Ovary (tissue), 9 donors: ENCODE results near the gene SEMA6A. TPM values are rescaled to one million over a fixed set of nuclear protein-coding genes. Genes with fewer than 3 reads are reported as not detected.

Experiments
- DNase-seq, 5 donors: peaks; one replicate each; pipeline ENCODE4 v3.0.0-alpha.2; 2019 to 2020
- H3K27ac ChIP-seq, 2 donors: fragments of 200-600 bp; one replicate each; pipeline versions ENCODE4 v1.5.1 to v1.8.0; 2019 to 2022
- H3K27me3 ChIP-seq: fragments of 200-600 bp; one replicate; pipeline ENCODE4 v1.8.0; 2022
- H3K36me3 ChIP-seq: fragments of 200-600 bp; sonication (generic); one replicate; pipeline ENCODE4 v1.5.1; 2019
- H3K4me1 ChIP-seq: one replicate; pipeline ENCODE4 v1.8.1; 2013; ENCODE audit warnings: mild to moderate bottlenecking, moderate library complexity; ENCODE audit not compliant: insufficient read depth
- H3K4me3 ChIP-seq: fragments of 200-600 bp; sonication (generic); one replicate; pipeline ENCODE4 v1.5.1; 2017
- H3K9me3 ChIP-seq, 2 donors: fragments of 200-600 bp in 1 of 2; sonication (generic) in 1 of 2; one replicate each; pipeline versions ENCODE4 v1.5.1 to v1.8.1; 2013 to 2019; ENCODE audit warnings: mild to moderate bottlenecking in 1 of 2, moderate library complexity in 1 of 2
- CTCF ChIP-seq, 3 donors: fragments of 450-650 bp in 2 of 3; fragments of 200-600 bp in 1 of 3; IDR thresholded peaks; one replicate each; pipeline versions ENCODE4 v1.5.1 to v1.8.0; 2016 to 2022; ENCODE audit warnings: antibody characterized with exemption in 3 of 3, mild to moderate bottlenecking in 1 of 3
- EP300 ChIP-seq: sonication (generic); formaldehyde crosslinking; IDR thresholded peaks from one replicate; pipeline ENCODE4 v1.6.1; 2017; ENCODE audit warnings: antibody characterized with exemption
- POLR2A ChIP-seq: fragments of 450-650 bp; IDR thresholded peaks from one replicate; pipeline ENCODE4 v1.6.1; 2017; ENCODE audit warnings: antibody characterized with exemption, mild to moderate bottlenecking, moderate library complexity
- WGBS, 3 donors: extraction: QIAGEN DNeasy Blood & Tissue Kit in 1 of 3; methylation state at CpG; one replicate each; pipeline versions ENCODE4 v1.1.5 to v1.1.7; 2013 to 2017; 5-methylcytosine and 5-hydroxymethylcytosine counted together
- intact Hi-C, 4 donors: fragments of 100-400 bp; cut with DNase I; formaldehyde crosslinking; loops; one replicate each; pipeline versions ENCODE4 v1.11.0 to v1.15.1; 2022 to 2023
- polyA plus RNA-seq, 2 donors: library from polyadenylated mRNA; stranded (reverse); fragments of 200-250 nt in 1 of 2; fragments of 350-450 nt in 1 of 2; fragmentation: Illumina TruSeq in 1 of 2; extraction: RNeasy Lipid Tissue Mini Kit (QIAGEN cat#74804) in 1 of 2; gene quantifications; one replicate each; pipeline ENCODE4 v1.2.3, GENCODE V29; 2013 to 2014
- total RNA-seq, 7 donors: library from RNA; depleted of rRNA in 2 of 7; stranded (reverse); fragments of >200 nt in 2 of 7; fragmentation: NEBNext Ultra II Directional in 3 of 7; extraction: Animal tissue kit (Norgen Biotek cat#: 25700) in 3 of 7; gene quantifications; one replicate each; pipeline versions ENCODE4 v1.1.0 to v1.2.4, GENCODE V29; 2016 to 2023
- donor health status: DM: no; HTN: no; CAD: no; lungs with moderate emphysema.
- donor health status: DM: no; HTN: no; CAD: no.
- donor health status: Bipolar disorder and iron deficiency.
- donor health status: DM: yes; HTN: yes; CAD: no.
- donor health status: DM: no; HTN: no; CAD: no.
- donor health status: DM: yes; HTN: yes; CAD: no.

Gene SEMA6A
- total and polyA plus RNA-seq, 9 donors = 5.7 to 57.1 (median 26.3) TPM

- no peak overlapping the region for H3K27ac ChIP-seq
- no peaks in the 10 kb centered on the region for H3K27me3 ChIP-seq
- intact Hi-C loops = loop anchor here in 1 of 4 donors (2.0 kb wide), 1 partner anchor 59 kb away; no protein-coding TSS in a partner anchor
- peaks cover 8% of the 10 kb centered on the region for H3K4me1 ChIP-seq
- no peak overlapping the region for H3K4me3 ChIP-seq
- TF ChIP-seq CTCF (IDR thresholded peaks at IDR 0.05) (no peak), EP300 (no peak), POLR2A (no peak)
- H3K36me3 ChIP-seq = no peaks in the 10 kb centered on the region
- no peaks in the 10 kb centered on the region for H3K9me3 ChIP-seq
- WGBS, 3 donors = 13 to 15% (median 13%) methylated on average over 4 of the region's 4 CpGs
- peak in 1 of 5 donors; percentile 24 for DNase-seq
Measured at GRCh38 chr5:116395631-116396203, 178.9 kb downstream of the SEMA6A start.

GRCh38 chr5:116395226-116395625, 179.4 kb downstream of the SEMA6A start:
- no peaks in the 10 kb centered on the region for H3K27me3 ChIP-seq
- H3K27ac ChIP-seq = no peak overlapping the region
- intact Hi-C loops = loop anchor here in 1 of 4 donors (2.0 kb wide), 1 partner anchor 60 kb away; no protein-coding TSS in a partner anchor
- H3K9me3 ChIP-seq = no peaks in the 10 kb centered on the region
- peaks cover 8% of the 10 kb centered on the region for H3K4me1 ChIP-seq
- no peaks in the 10 kb centered on the region for H3K36me3 ChIP-seq
- TF ChIP-seq CTCF (IDR thresholded peaks at IDR 0.05) = no peak
- no peak for TF ChIP-seq POLR2A
- no peak for TF ChIP-seq EP300
- DNase-seq = no peak
- H3K4me3 ChIP-seq = no peak overlapping the region
- 50 to 56% (median 51%) methylated on average over 9 of the region's 9 CpGs for WGBS, 3 donors

- DNase-seq = no peak
- Histone ChIP-seq H3K27me3 (no peaks in the 10 kb centered on the region), H3K4me3 (no peak overlapping the region), H3K9me3 (no peaks in the 10 kb centered on the region), H3K36me3 (no peaks in the 10 kb centered on the region), H3K27ac (no peak overlapping the region), H3K4me1 (peaks cover 8% of the 10 kb centered on the region)
- intact Hi-C loops = loop anchor here in 1 of 4 donors (2.0 kb wide), 1 partner anchor 60 kb away; no protein-coding TSS in a partner anchor
- TF ChIP-seq POLR2A = no peak
- TF ChIP-seq EP300 = no peak
- TF ChIP-seq CTCF (IDR thresholded peaks at IDR 0.05) = no peak
- WGBS, 3 donors = 91 to 97% (median 96%) methylated on average over 5 of the region's 5 CpGs
Measured at GRCh38 chr5:116394186-116394867, 180.3 kb downstream of the SEMA6A start.
